PC-3 (cell line): ENCODE data around the gene RSU1.

ENCODE experiments used
- EZH2 ChIP-seq: fragments of 300-600 bp; sonication (generic); IDR thresholded peaks from one replicate; pipeline ENCODE4 v1.6.1; 2017; ENCODE audit warnings: antibody characterized with exemption, mild to moderate bottlenecking, low read length; ENCODE audit not compliant: unreplicated experiment
- EZH2phosphoT487 ChIP-seq: fragments of 300-600 bp; sonication (generic); IDR thresholded peaks from 2 replicates; pipeline ENCODE4 v1.6.1; 2018; ENCODE audit warnings: mild to moderate bottlenecking, antibody characterized with exemption, low read length, borderline replicate concordance
- TF ChIP-seq, protein P1 (sequence below): fragments of 300-600 bp; sonication (generic); conservative IDR thresholded peaks from 2 replicates; pipeline ENCODE4 v1.5.1; 2017; ENCODE audit warnings: antibody characterized with exemption, low read depth, mild to moderate bottlenecking, low read length

DNA sequence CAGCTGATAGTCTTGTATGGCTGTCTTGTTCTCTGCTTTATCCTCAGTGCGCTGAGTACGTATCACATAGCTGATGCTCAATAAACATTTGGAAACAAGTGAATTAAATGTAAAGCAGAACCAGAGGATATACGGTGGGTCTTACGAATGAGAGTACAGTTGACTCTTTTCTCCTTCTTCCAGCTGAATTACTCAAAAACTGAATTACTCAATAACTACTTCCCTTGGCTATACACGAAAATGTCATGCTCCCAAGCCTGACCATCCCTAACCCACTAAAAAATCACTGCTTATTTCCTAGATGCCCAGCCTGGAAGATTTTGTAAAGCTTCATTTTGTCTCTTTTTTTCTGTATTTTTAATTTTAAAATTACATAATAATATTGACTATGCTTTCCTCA is 3.2 kb upstream of the RSU1 start:
- TF ChIP-seq, protein P1, sequence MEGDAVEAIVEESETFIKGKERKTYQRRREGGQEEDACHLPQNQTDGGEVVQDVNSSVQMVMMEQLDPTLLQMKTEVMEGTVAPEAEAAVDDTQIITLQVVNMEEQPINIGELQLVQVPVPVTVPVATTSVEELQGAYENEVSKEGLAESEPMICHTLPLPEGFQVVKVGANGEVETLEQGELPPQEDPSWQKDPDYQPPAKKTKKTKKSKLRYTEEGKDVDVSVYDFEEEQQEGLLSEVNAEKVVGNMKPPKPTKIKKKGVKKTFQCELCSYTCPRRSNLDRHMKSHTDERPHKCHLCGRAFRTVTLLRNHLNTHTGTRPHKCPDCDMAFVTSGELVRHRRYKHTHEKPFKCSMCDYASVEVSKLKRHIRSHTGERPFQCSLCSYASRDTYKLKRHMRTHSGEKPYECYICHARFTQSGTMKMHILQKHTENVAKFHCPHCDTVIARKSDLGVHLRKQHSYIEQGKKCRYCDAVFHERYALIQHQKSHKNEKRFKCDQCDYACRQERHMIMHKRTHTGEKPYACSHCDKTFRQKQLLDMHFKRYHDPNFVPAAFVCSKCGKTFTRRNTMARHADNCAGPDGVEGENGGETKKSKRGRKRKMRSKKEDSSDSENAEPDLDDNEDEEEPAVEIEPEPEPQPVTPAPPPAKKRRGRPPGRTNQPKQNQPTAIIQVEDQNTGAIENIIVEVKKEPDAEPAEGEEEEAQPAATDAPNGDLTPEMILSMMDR: no peak
- TF ChIP-seq EZH2phosphoT487 (no peak), EZH2 (no peak)
